H1 (cell line): Measurements from ENCODE around the gene FBXW8. TPM values are rescaled to one million over a fixed set of nuclear protein-coding genes. Genes with fewer than 3 reads are reported as not detected.

Source experiments
- CTCF ChIA-PET: fragments of 300-600 bp; sonication (Branson Sonifier 250); formaldehyde crosslinking; loops from one replicate; lab custom pipeline; 2021; ENCODE audit not compliant: partially characterized antibody; lab: Charles Lee
- POLR2A ChIA-PET: fragments of 300-600 bp; sonication (Branson Sonifier 250); formaldehyde crosslinking; loops from one replicate; lab custom pipeline; 2021; ENCODE audit warnings: inconsistent platforms; ENCODE audit not compliant: partially characterized antibody; lab: Charles Lee
- DNase-seq, 2 experiments: peaks; one replicate each; pipeline versions ENCODE4 v3.0.0 to v3.0.0-alpha.2; 2010 to 2022; ENCODE audit warnings: low spot score in 2 of 2, low read depth in 1 of 2, mixed read lengths in 1 of 2
- FAIRE-seq: peaks from 2 replicates; lab custom pipeline; 2011; peaks lifted over from hg19 to GRCh38; lab: Jason Lieb, UNC
- H2AFZ ChIP-seq: 2 replicates; pipeline ENCODE4 v1.8.1; 2012; ENCODE audit warnings: low read length, inconsistent platforms
- H2AK5ac ChIP-seq: 2 replicates; pipeline ENCODE4 v1.6.1; 2013; ENCODE audit warnings: low read depth, low read length
- H2BK120ac ChIP-seq: replicated peaks from 2 replicates; pipeline ENCODE3; 2013; ENCODE audit warnings: low read depth, low read length, inconsistent platforms
- H2BK12ac ChIP-seq: 2 replicates; pipeline ENCODE4 v1.6.1; 2013; ENCODE audit warnings: low read depth, low read length
- H2BK15ac ChIP-seq: 2 replicates; pipeline ENCODE4 v1.6.1; 2013; ENCODE audit warnings: low read length
- H2BK20ac ChIP-seq: 2 replicates; pipeline ENCODE4 v1.6.1; 2013; ENCODE audit warnings: low read length
- H2BK5ac ChIP-seq: 2 replicates; pipeline ENCODE4 v1.6.1; 2013; ENCODE audit warnings: low read depth, low read length
- H3K14ac ChIP-seq: 2 replicates; pipeline ENCODE4 v1.6.1; 2013; ENCODE audit warnings: inconsistent platforms; ENCODE audit not compliant: insufficient read length
- H3K18ac ChIP-seq: 2 replicates; pipeline ENCODE4 v1.6.1; 2013; ENCODE audit warnings: low read length; ENCODE audit errors: extremely low read depth
- H3K23ac ChIP-seq: 2 replicates; pipeline ENCODE4 v1.6.1; 2013; ENCODE audit warnings: inconsistent platforms; ENCODE audit not compliant: insufficient read length
- H3K23me2 ChIP-seq: 2 replicates; pipeline ENCODE4 v1.6.1; 2013; ENCODE audit warnings: low read depth, low read length
- H3K27ac ChIP-seq: 2 replicates; pipeline ENCODE4 v1.6.1; 2011; ENCODE audit warnings: low read depth, low read length, inconsistent platforms
- H3K27me3 ChIP-seq, 4 experiments: replicated peaks in 1 of 4; 1 replicate in 1 of 4; 2 replicates in 3 of 4; pipeline versions ENCODE4 v1.6.1 to v1.8.1; 2011 to 2013; ENCODE audit warnings: low read length in 3 of 4, mild to moderate bottlenecking in 3 of 4, inconsistent platforms in 2 of 4, mixed read lengths in 2 of 4, moderate library complexity in 1 of 4; ENCODE audit not compliant: control insufficient read depth in 3 of 4, insufficient read depth in 3 of 4; ENCODE audit errors: extremely low read depth in 1 of 4
- H3K36me3 ChIP-seq, 4 experiments: 2 replicates each; pipeline versions ENCODE4 v1.6.1 to v1.8.1; 2011 to 2013; ENCODE audit warnings: mild to moderate bottlenecking in 4 of 4, low read length in 3 of 4, moderate library complexity in 2 of 4, control low read depth in 1 of 4, inconsistent platforms in 1 of 4; ENCODE audit not compliant: insufficient read depth in 4 of 4, control insufficient read depth in 2 of 4
- H3K4ac ChIP-seq: replicated peaks from 2 replicates; pipeline ENCODE3; 2013; ENCODE audit warnings: low read length, low read depth, mixed read lengths, inconsistent platforms; ENCODE audit not compliant: insufficient read length
- H3K4me1 ChIP-seq, 4 experiments: replicated peaks in 1 of 4; 1 replicate in 1 of 4; 2 replicates in 3 of 4; pipeline versions ENCODE4 v1.6.1 to v1.8.1; 2011 to 2013; ENCODE audit warnings: low read length in 3 of 4, inconsistent platforms in 2 of 4, mixed read lengths in 1 of 4; ENCODE audit not compliant: insufficient read depth in 4 of 4, control insufficient read depth in 3 of 4
- H3K4me2 ChIP-seq, 2 experiments: 2 replicates each; pipeline versions ENCODE4 v1.6.1 to v1.8.1; 2011 to 2013; ENCODE audit warnings: low read depth in 2 of 2, low read length in 2 of 2, control low read depth in 1 of 2, inconsistent platforms in 1 of 2, mild to moderate bottlenecking in 1 of 2; ENCODE audit not compliant: insufficient read depth in 1 of 2
- H3K4me3 ChIP-seq, 4 experiments: fragments of 200-600, 300-600 bp in 1 of 4; sonication (generic), shearing (Covaris generic), sonication (Bioruptor Twin) in 1 of 4; 2 replicates each; pipeline versions ENCODE4 v1.5.1 to v1.8.1; 2011 to 2016; ENCODE audit warnings: low read length in 4 of 4, low read depth in 3 of 4, control low read depth in 2 of 4, inconsistent platforms in 2 of 4, mild to moderate bottlenecking in 2 of 4, mixed read lengths in 1 of 4, moderate library complexity in 1 of 4; ENCODE audit not compliant: insufficient read depth in 2 of 4; ENCODE audit errors: extremely low read depth in 1 of 4
- H3K56ac ChIP-seq: replicated peaks from 2 replicates; pipeline ENCODE3; 2013; ENCODE audit warnings: low read depth, mild to moderate bottlenecking, mixed read lengths, low read length, inconsistent platforms; ENCODE audit not compliant: insufficient read length
- H3K79me1 ChIP-seq: 2 replicates; pipeline ENCODE4 v1.6.1; 2013; ENCODE audit warnings: low read depth, low read length, control low read depth
- H3K79me2 ChIP-seq, 2 experiments: 2 replicates each; pipeline versions ENCODE4 v1.6.1 to v1.8.1; 2012 to 2013; ENCODE audit warnings: low read length in 2 of 2, mild to moderate bottlenecking in 2 of 2, inconsistent platforms in 1 of 2; ENCODE audit not compliant: insufficient read depth in 2 of 2, control insufficient read depth in 1 of 2
- H3K9ac ChIP-seq, 4 experiments: replicated peaks in 1 of 4; 1 replicate in 1 of 4; 2 replicates in 3 of 4; pipeline versions ENCODE4 v1.6.1 to v1.8.1; 2011 to 2013; ENCODE audit warnings: low read depth in 3 of 4, low read length in 3 of 4, control low read depth in 2 of 4, mild to moderate bottlenecking in 2 of 4, moderate library complexity in 2 of 4, inconsistent platforms in 1 of 4; ENCODE audit errors: extremely low read depth in 1 of 4
- H3K9me3 ChIP-seq, 2 experiments: 2 replicates each; pipeline versions ENCODE4 v1.6.1 to v1.8.1; 2012 to 2013; ENCODE audit warnings: mild to moderate bottlenecking in 2 of 2, moderate library complexity in 2 of 2, control low read depth in 1 of 2, inconsistent platforms in 1 of 2, low read depth in 1 of 2, low read length in 1 of 2, mixed read lengths in 1 of 2; ENCODE audit not compliant: insufficient read depth in 2 of 2
- H4K20me1 ChIP-seq, 2 experiments: replicated peaks in 1 of 2; 2 replicates each; pipeline versions ENCODE3 to v1.8.1; 2011 to 2013; ENCODE audit warnings: inconsistent platforms in 2 of 2, low read length in 2 of 2, mild to moderate bottlenecking in 1 of 2; ENCODE audit not compliant: insufficient read depth in 2 of 2, control insufficient read depth in 1 of 2
- H4K5ac ChIP-seq: 2 replicates; pipeline ENCODE4 v1.6.1; 2013; ENCODE audit warnings: low read length, low read depth, mixed read lengths, inconsistent platforms; ENCODE audit not compliant: insufficient read length
- H4K8ac ChIP-seq: 2 replicates; pipeline ENCODE4 v1.8.0; 2013; ENCODE audit warnings: mild to moderate bottlenecking, moderate library complexity, low read length, inconsistent platforms; ENCODE audit not compliant: insufficient read depth; ENCODE audit errors: extremely low read depth
- H4K91ac ChIP-seq: replicated peaks from 2 replicates; pipeline ENCODE3; 2013; ENCODE audit warnings: low read length, mixed read lengths, inconsistent platforms; ENCODE audit not compliant: insufficient read length
- BRCA1 ChIP-seq: IDR thresholded peaks from 2 replicates; pipeline ENCODE4 v1.6.1; 2012; ENCODE audit warnings: low read depth, low read length, improper control_type of control experiment
- CREB1 ChIP-seq: IDR thresholded peaks from 2 replicates; pipeline ENCODE4 v1.6.1; 2012; ENCODE audit warnings: inconsistent platforms
- EGR1 ChIP-seq: IDR thresholded peaks from 2 replicates; pipeline ENCODE4 v1.6.1; 2011; ENCODE audit warnings: low read depth, low read length, borderline replicate concordance
- GABPA ChIP-seq: IDR thresholded peaks from 2 replicates; pipeline ENCODE4 v1.6.1; 2011; ENCODE audit warnings: mild to moderate bottlenecking, low read length, moderate library complexity, borderline replicate concordance; ENCODE audit not compliant: insufficient read depth
- JUND ChIP-seq: IDR thresholded peaks from 2 replicates; pipeline ENCODE4 v1.6.1; 2011; ENCODE audit warnings: mild to moderate bottlenecking, improper control_type of control experiment, low read length
- KDM1A ChIP-seq: fragments of 200-600, 300-600 bp; sonication (generic); IDR thresholded peaks from 2 replicates; pipeline ENCODE4 v1.7.1; 2016; ENCODE audit warnings: mild to moderate bottlenecking, low read length, borderline replicate concordance
- KDM4A ChIP-seq: IDR thresholded peaks from one replicate; pipeline ENCODE4 v1.7.1; 2012; ENCODE audit warnings: low read depth, mild to moderate bottlenecking, moderate library complexity, low read length, inconsistent platforms; ENCODE audit not compliant: severe bottlenecking
- POLR2AphosphoS5 ChIP-seq: IDR thresholded peaks from 2 replicates; pipeline ENCODE4 v1.6.1; 2011; ENCODE audit warnings: low read depth, low read length
- RXRA ChIP-seq: IDR thresholded peaks from 2 replicates; pipeline ENCODE4 v1.6.1; 2011; ENCODE audit warnings: low read depth, mild to moderate bottlenecking, low read length, moderate library complexity; ENCODE audit not compliant: insufficient read depth
- SIN3A ChIP-seq, 2 experiments: IDR thresholded peaks in 1 of 2; conservative IDR thresholded peaks in 1 of 2; 2 replicates each; pipeline ENCODE4 v1.6.1; 2011 to 2012; ENCODE audit warnings: low read length in 2 of 2, improper control_type of control experiment in 1 of 2, low read depth in 1 of 2, mild to moderate bottlenecking in 1 of 2
- SIX5 ChIP-seq: IDR thresholded peaks from 2 replicates; pipeline ENCODE4 v1.6.1; 2011; ENCODE audit warnings: mild to moderate bottlenecking, low read depth, low read length
- TEAD4 ChIP-seq: IDR thresholded peaks from 2 replicates; pipeline ENCODE4 v1.6.1; 2012; ENCODE audit warnings: low read depth, low read length, inconsistent platforms, mixed read lengths
- WGBS, 2 experiments: shearing (Covaris generic) in 1 of 2; methylation state at CpG; one replicate each; pipeline versions ENCODE4 v1.1.6 to v1.1.7; 2013 to 2015; ENCODE audit warnings: low lambda C conversion rate in 2 of 2, mixed read lengths in 2 of 2, inconsistent platforms in 1 of 2, low coverage in 1 of 2, missing lambda C conversion rate in 1 of 2; ENCODE audit not compliant: insufficient replicate concordance in 2 of 2, insufficient coverage in 1 of 2, insufficient read length in 1 of 2; ENCODE audit errors: extremely low coverage in 1 of 2, missing lambda C conversion rate in 1 of 2; 5-methylcytosine and 5-hydroxymethylcytosine counted together
- polyA plus RNA-seq, 7 experiments: library from polyadenylated mRNA; depleted of rRNA in 3 of 7; stranded (reverse) in 5 of 7; unstranded in 2 of 7; fragments of >200 nt in 5 of 7; fragments of 200-250 nt in 2 of 7; gene quantifications; 1 replicate in 5 of 7; 2 replicates in 1 of 7; 4 replicates in 1 of 7; pipeline versions ENCODE4 v1.2.1 to v1.2.3, GENCODE V29; 2011 to 2013; ENCODE audit warnings: missing spikeins in 2 of 7, mixed read lengths in 2 of 7
- total RNA-seq: library from RNA; stranded (reverse); fragmentation: NEBNext Ultra II Directional; extraction: Animal tissue kit (Norgen Biotek cat#: 25700); gene quantifications from 2 replicates; pipeline ENCODE4 v1.2.1, GENCODE V29; 2021

The FBXW8 gene
- total and polyA plus RNA-seq, 2 of the 8 experiments (the other 6 are each of a cell fraction or from before 2014, with no cell fraction given), result 15.8 to 16.0 TPM

GRCh38 chr12:117025481-117026151 is 114.9 kb downstream of the FBXW8 start:
- H2AK5ac ChIP-seq, result peak overlapping the region; percentile 54; the same call in 1 of the 2 replicates
- no peak overlapping the region for H3K9ac ChIP-seq
- ChIA-PET CTCF (interaction anchor here (0.8 to 10.7 kb wide), 22 partner anchors 8 to 125 kb away, joined by 3 to 161 read pairs (median 6); partner anchors contain the start of gene TESC), POLR2A (interaction anchor here (1.4 kb wide), 1 partner anchor 11 kb away, joined by 4 read pairs; no protein-coding TSS in a partner anchor)
- no peak overlapping the region for H3K14ac ChIP-seq
- no peak overlapping the region for H2AFZ ChIP-seq
- 46% methylated on average over 14 of the region's 14 CpGs; no CpG with 5 or more reads in 1 of the 2 experiments for WGBS, 2 experiments
- H3K79me1 ChIP-seq, result no peaks in the 10 kb centered on the region
- H2BK20ac ChIP-seq, result 0 out of 2 replicates have a peak overlapping the region, but pooled peaks have one; percentile 48
- H4K8ac ChIP-seq, result no peak overlapping the region
- peaks cover 0 to 2% (median 0%) of the 10 kb centered on the region in 4 experiments; a peak in 1 of 7 replicates for H3K4me1 ChIP-seq
- peak overlapping the region; percentile 68; the same call in 1 of the 2 replicates for H2BK12ac ChIP-seq
- DNase-seq (peak; percentile 38 to 90), FAIRE-seq (peak; percentile 94)
- no peaks in the 10 kb centered on the region for H3K27me3 ChIP-seq
- no peak overlapping the region for H3K4me2 ChIP-seq
- H3K79me2 ChIP-seq, result no peaks in the 10 kb centered on the region
- no peak overlapping the region for H3K23ac ChIP-seq
- H2BK5ac ChIP-seq, result 0 out of 2 replicates have a peak overlapping the region, but pooled peaks have one; percentile 71
- H3K36me3 ChIP-seq, result peaks cover 5 to 13% (median 11%) of the 10 kb centered on the region in 4 experiments
- H3K27ac ChIP-seq, result 0 out of 2 replicates have a peak overlapping the region, but pooled peaks have one; percentile 5
- H3K9me3 ChIP-seq, result no peaks in the 10 kb centered on the region
- no peak overlapping the region; the same call in 1 of the 2 replicates for H3K18ac ChIP-seq
- H3K23me2 ChIP-seq, result no peaks in the 10 kb centered on the region
- H3K56ac ChIP-seq, result no peak overlapping the region
- no peak overlapping the region for H3K4me3 ChIP-seq
- 0 out of 2 replicates have a peak overlapping the region, but pooled peaks have one; percentile 72 for H2BK15ac ChIP-seq
- no peak overlapping the region for H3K4ac ChIP-seq
- peaks cover 2 to 4% of the 10 kb centered on the region in 2 experiments for H4K20me1 ChIP-seq
- H2BK120ac ChIP-seq, result no peak overlapping the region
- no peak overlapping the region for H4K91ac ChIP-seq
- peak overlapping the region; percentile 3 for H4K5ac ChIP-seq
- TF ChIP-seq TEAD4 (0 out of 2 replicates have a peak, but pooled peaks have one; percentile 44), GABPA (peak; percentile 13; the same call in 1 of the 2 replicates), SIX5 (no peak), JUND (0 out of 2 replicates have a peak, but pooled peaks have one; percentile 19), RXRA (no peak), POLR2AphosphoS5 (no peak), BRCA1 (no peak), SIN3A (conservative IDR thresholded peaks at IDR 0.05 in 1 of 2, IDR thresholded peaks at IDR 0.05 in 1 of 2; ENCODE audit: low read depth in 1 of 2, low read length in 2 of 2) (peak in 1 of 2 experiments; percentile 65; a peak in 1 of 4 replicates), KDM4A (no peak), EGR1 (peak; percentile 71), KDM1A (no peak), CREB1 (peak; percentile 46; the same call in 1 of the 2 replicates)
